HepG2 (cell line): ENCODE measurements around the gene ZDHHC16. TPM values are rescaled to one million over a fixed set of nuclear protein-coding genes. Genes with fewer than 3 reads are reported as not detected.

Experiments
- ARNTL ChIP-seq: sonication (generic); formaldehyde crosslinking; IDR thresholded peaks from 2 replicates; pipeline ENCODE4 v1.4.0; 2020; ENCODE audit warnings: mild to moderate bottlenecking, missing genetic modification reagents
- BHLHE40 ChIP-seq: IDR thresholded peaks from 2 replicates; pipeline ENCODE4 v1.6.1; 2011; ENCODE audit warnings: low read length, improper control_type of control experiment
- CENPX ChIP-seq: sonication (generic); formaldehyde crosslinking; IDR thresholded peaks from 2 replicates; pipeline ENCODE4 v1.9.0; 2021; ENCODE audit warnings: mild to moderate bottlenecking, missing genetic modification reagents, moderate library complexity
- CHCHD3 ChIP-seq: sonication (generic); formaldehyde crosslinking; IDR thresholded peaks from 2 replicates; pipeline ENCODE4 v1.8.0; 2022; ENCODE audit warnings: mild to moderate bottlenecking, missing genetic modification reagents, moderate library complexity
- ETV5 ChIP-seq: IDR thresholded peaks from 2 replicates; pipeline ENCODE4 v1.6.1; 2018; ENCODE audit warnings: missing biosample characterization, missing genetic modification reagents, inconsistent platforms, borderline replicate concordance
- GATAD1 ChIP-seq: IDR thresholded peaks from 2 replicates; pipeline ENCODE4 v1.6.1; 2016; ENCODE audit warnings: missing genetic modification reagents, missing compliant biosample characterization
- HCFC1 ChIP-seq: fragments of 150-350 bp; IDR thresholded peaks from 2 replicates; pipeline ENCODE4 v1.6.1; 2014; ENCODE audit warnings: low read depth, low read length
- HNF1A ChIP-seq, 2 experiments: sonication (generic) in 1 of 2; formaldehyde crosslinking in 1 of 2; IDR thresholded peaks; 2 replicates each; pipeline versions ENCODE4 v1.4.0 to v1.6.1; 2016 to 2020; ENCODE audit warnings: borderline replicate concordance in 1 of 2, low read depth in 1 of 2, mild to moderate bottlenecking in 1 of 2, missing genetic modification reagents in 1 of 2
- JUNB ChIP-seq: sonication (generic); formaldehyde crosslinking; IDR thresholded peaks from 2 replicates; pipeline ENCODE4 v1.8.0; 2022; ENCODE audit warnings: missing genetic modification reagents, mild to moderate bottlenecking, borderline replicate concordance
- JUND ChIP-seq: sonication (generic); formaldehyde crosslinking; IDR thresholded peaks from 2 replicates; pipeline ENCODE4 v1.8.0; 2022; ENCODE audit warnings: mild to moderate bottlenecking, missing genetic modification reagents
- KDM4B ChIP-seq: sonication (generic); formaldehyde crosslinking; IDR thresholded peaks from 2 replicates; pipeline ENCODE4 v1.4.0; 2020; ENCODE audit warnings: missing genetic modification reagents
- MEF2D ChIP-seq: sonication (generic); formaldehyde crosslinking; IDR thresholded peaks from 2 replicates; pipeline ENCODE4 v1.5.1; 2020; ENCODE audit warnings: mild to moderate bottlenecking, missing genetic modification reagents
- PCBP1 ChIP-seq: fragments of 200-400 bp; formaldehyde crosslinking; IDR thresholded peaks from 2 replicates; pipeline ENCODE4 v1.6.1; 2017; ENCODE audit warnings: mild to moderate bottlenecking, low read depth, low read length, borderline replicate concordance
- POLR2A ChIP-seq, 2 experiments: IDR thresholded peaks; 2 replicates each; pipeline ENCODE4 v1.6.1; 2011; ENCODE audit warnings: low read depth in 2 of 2, low read length in 2 of 2, mild to moderate bottlenecking in 1 of 2, moderate library complexity in 1 of 2; ENCODE audit not compliant: insufficient read depth in 1 of 2
- SMARCE1 ChIP-seq: fragments of 450-650 bp; IDR thresholded peaks from 2 replicates; pipeline ENCODE4 v1.6.1; 2017; ENCODE audit warnings: borderline replicate concordance
- TAF1 ChIP-seq: sonication (generic); formaldehyde crosslinking; IDR thresholded peaks from 2 replicates; pipeline ENCODE4 v1.4.0; 2020; ENCODE audit warnings: missing genetic modification reagents
- TEAD3 ChIP-seq: optimal IDR thresholded peaks from 2 replicates; pipeline ENCODE3; 2016; ENCODE audit warnings: borderline replicate concordance
- ZMAT3 ChIP-seq: sonication (generic); formaldehyde crosslinking; conservative IDR thresholded peaks from 2 replicates; pipeline ENCODE4 v1.7.0; 2021; ENCODE audit warnings: missing genetic modification reagents
- ZNF383 ChIP-seq: sonication (generic); formaldehyde crosslinking; IDR thresholded peaks from 2 replicates; pipeline ENCODE4 v1.4.0; 2020; ENCODE audit warnings: missing genetic modification reagents, mild to moderate bottlenecking, borderline replicate concordance
- ZNF558 ChIP-seq: sonication (generic); formaldehyde crosslinking; IDR thresholded peaks from 2 replicates; pipeline ENCODE4 v1.9.0; 2022; ENCODE audit warnings: mild to moderate bottlenecking, missing genetic modification reagents, borderline replicate concordance
- ZNF563 ChIP-seq: sonication (generic); formaldehyde crosslinking; IDR thresholded peaks from 2 replicates; pipeline ENCODE4 v1.8.0; 2022; ENCODE audit warnings: mild to moderate bottlenecking, moderate library complexity, missing genetic modification reagents
- ZNF589 ChIP-seq: sonication (generic); formaldehyde crosslinking; conservative IDR thresholded peaks from 2 replicates; pipeline ENCODE4 v1.8.0; 2022; ENCODE audit warnings: mild to moderate bottlenecking, moderate library complexity, missing genetic modification reagents
- ZNF678 ChIP-seq: sonication (generic); formaldehyde crosslinking; IDR thresholded peaks from 2 replicates; pipeline ENCODE4 v1.4.0; 2020; ENCODE audit warnings: mild to moderate bottlenecking, missing genetic modification reagents
- ZNF777 ChIP-seq: sonication (generic); formaldehyde crosslinking; IDR thresholded peaks from 2 replicates; pipeline ENCODE4 v1.4.0; 2020; ENCODE audit warnings: missing genetic modification reagents
- ZNF841 ChIP-seq: sonication (generic); formaldehyde crosslinking; IDR thresholded peaks from 2 replicates; pipeline ENCODE4 v1.8.1; 2023; ENCODE audit warnings: missing genetic modification reagents, borderline replicate concordance
- polyA plus RNA-seq, 8 experiments: library from polyadenylated mRNA; depleted of rRNA in 3 of 8; stranded (reverse) in 7 of 8; unstranded in 1 of 8; fragments of >200 nt; fragmentation: Illumina TruSeq in 4 of 8; extraction: Trizol in 4 of 8; gene quantifications; 2 replicates each; pipeline versions ENCODE4 v1.2.1 to v1.2.3, GENCODE V29; 2011 to 2016; ENCODE audit warnings: low read depth in 4 of 8, missing spikeins in 1 of 8, mixed read lengths in 1 of 8; ENCODE audit not compliant: insufficient read depth in 1 of 8
- total RNA-seq, 5 experiments: library from RNA; depleted of rRNA; stranded (reverse); fragments of >200 nt; fragmentation: Illumina TruSeq; extraction: Trizol; gene quantifications; 2 replicates each; pipeline ENCODE4 v1.2.3, GENCODE V29; 2016; ENCODE audit warnings: low read depth in 1 of 5
- TF ChIP-seq, protein P1 (sequence below): sonication (generic); formaldehyde crosslinking; conservative IDR thresholded peaks from 2 replicates; pipeline ENCODE4 v1.5.0; 2020; ENCODE audit warnings: missing genetic modification reagents

The ZDHHC16 gene
- total and polyA plus RNA-seq, 2 of the 13 experiments (the other 11 are each of a cell fraction or from before 2014, with no cell fraction given), result 40.8 to 41.8 TPM

DNA sequence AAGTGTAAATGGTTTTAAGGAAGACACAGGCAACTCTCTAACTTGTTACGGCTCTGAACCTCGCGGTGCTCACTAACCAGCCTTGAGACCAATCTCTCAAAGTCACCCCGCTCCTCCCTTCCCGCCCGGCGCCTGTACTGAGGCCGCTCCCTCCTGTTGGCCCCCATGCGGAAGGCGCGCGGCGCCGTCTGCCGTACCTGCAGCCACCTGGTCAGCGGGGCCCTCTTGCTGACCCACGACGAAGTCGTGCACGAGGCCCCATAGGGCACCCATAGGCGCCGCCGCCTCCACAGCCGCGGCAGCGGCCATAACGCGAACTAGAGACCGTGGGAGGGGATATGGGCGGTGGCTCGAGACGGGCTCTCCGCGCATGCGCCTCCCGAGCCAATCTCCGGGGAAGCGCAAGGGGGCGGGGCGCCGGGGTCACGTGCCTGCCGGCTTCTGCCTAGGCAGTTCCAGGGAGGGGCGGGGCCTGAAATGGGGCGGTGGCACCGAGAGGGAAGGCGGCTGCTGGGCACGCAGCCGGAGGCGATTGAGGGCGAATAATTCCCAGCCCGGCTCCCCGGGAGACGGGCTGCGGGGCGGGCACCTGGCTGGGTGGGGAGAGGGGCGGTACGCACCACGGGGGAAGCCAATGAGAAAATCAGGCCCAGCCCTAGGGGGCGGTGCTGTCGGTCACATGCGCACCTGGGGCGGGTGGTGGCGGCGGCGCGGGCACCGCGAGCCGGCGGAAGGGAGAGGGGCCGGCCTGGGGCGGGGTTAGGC lies 52.3 kb downstream of the ZDHHC16 start, which contains the start of gene MMS19 (continued):
- TF ChIP-seq ETV5 (CRISPR knock-in tag) (no peak; the same call in none of the 2 replicates), ZNF777 (CRISPR knock-in tag) (no peak), SMARCE1 (no peak), ZNF678 (CRISPR knock-in tag) (no peak), CENPX (no peak), CHCHD3 (CRISPR knock-in tag) (peak; percentile 84; the same call in 1 of the 2 replicates), ZMAT3 (CRISPR knock-in tag) (peak; percentile 77; the same call in 1 of the 2 replicates), ZNF558 (CRISPR knock-in tag) (peak; percentile 55; the same call in 1 of the 2 replicates), PCBP1 (peak; percentile 33; the same call in 1 of the 2 replicates), JUNB (no peak), HNF1A (IDR thresholded peaks at IDR 0.05; ENCODE audit: low read depth) (no peak), HNF1A (CRISPR knock-in tag; IDR thresholded peaks at IDR 0.05; ENCODE audit: borderline replicate concordance) (peak; percentile 45; the same call in 1 of the 2 replicates), HCFC1 (no peak), TAF1 (CRISPR knock-in tag) (peak; percentile 94), JUND (CRISPR knock-in tag) (no peak), ZNF589 (CRISPR knock-in tag) (0 out of 2 replicates have a peak, but pooled peaks have one; percentile 84), KDM4B (CRISPR knock-in tag) (no peak), TEAD3 (peak; percentile 49), ZNF841 (CRISPR knock-in tag) (peak; percentile 50; the same call in 1 of the 2 replicates), POLR2A (IDR thresholded peaks at IDR 0.05; ENCODE audit: insufficient read depth in 1 of 2, low read depth in 2 of 2, low read length in 2 of 2) (peak; percentile 49 to 88; a peak in 3 of 4 replicates), MEF2D (peak; percentile 14; the same call in 1 of the 2 replicates), ZNF563 (CRISPR knock-in tag) (peak; percentile 59; the same call in 1 of the 2 replicates), GATAD1 (CRISPR knock-in tag) (peak; percentile 35; the same call in 1 of the 2 replicates), ZNF383 (CRISPR knock-in tag) (0 out of 2 replicates have a peak, but pooled peaks have one; percentile 71), ARNTL (CRISPR knock-in tag) (peak; percentile 86), BHLHE40 (peak; percentile 95)
- TF ChIP-seq, protein P1, sequence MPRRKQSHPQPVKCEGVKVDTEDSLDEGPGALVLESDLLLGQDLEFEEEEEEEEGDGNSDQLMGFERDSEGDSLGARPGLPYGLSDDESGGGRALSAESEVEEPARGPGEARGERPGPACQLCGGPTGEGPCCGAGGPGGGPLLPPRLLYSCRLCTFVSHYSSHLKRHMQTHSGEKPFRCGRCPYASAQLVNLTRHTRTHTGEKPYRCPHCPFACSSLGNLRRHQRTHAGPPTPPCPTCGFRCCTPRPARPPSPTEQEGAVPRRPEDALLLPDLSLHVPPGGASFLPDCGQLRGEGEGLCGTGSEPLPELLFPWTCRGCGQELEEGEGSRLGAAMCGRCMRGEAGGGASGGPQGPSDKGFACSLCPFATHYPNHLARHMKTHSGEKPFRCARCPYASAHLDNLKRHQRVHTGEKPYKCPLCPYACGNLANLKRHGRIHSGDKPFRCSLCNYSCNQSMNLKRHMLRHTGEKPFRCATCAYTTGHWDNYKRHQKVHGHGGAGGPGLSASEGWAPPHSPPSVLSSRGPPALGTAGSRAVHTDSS (CRISPR knock-in tag), result no peak
